Measurements from ENCODE around the gene MT1X.
"Not testable (repeated sequence)": the region's sequence is repeated elsewhere in the genome, so short reads cannot be mapped to it uniquely, and the experiment has no call there.

DNA sequence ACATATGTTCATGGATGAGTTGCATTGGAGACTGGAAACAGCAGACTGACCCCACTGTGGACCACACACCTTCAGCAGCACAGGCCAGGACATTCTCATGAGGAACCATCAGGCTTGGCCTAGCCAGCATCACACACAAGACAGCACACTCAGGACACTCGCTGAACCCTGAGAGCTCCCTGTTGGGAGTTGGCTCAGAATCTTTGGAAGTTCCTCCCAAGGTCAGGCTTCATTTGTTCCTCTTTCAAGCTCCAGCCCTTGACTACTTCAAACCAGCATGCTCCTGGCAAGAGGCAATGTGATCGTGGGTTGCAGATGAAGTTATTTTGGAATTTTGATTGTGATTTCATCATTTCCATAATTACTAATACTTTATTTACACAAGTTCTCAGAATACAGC is 10.6 kb upstream of the MT1X start:
- not testable (repeated sequence) for TF ChIP-seq POLR2A (IDR thresholded peaks at IDR 0.05)
- TF ChIP-seq, protein P1, sequence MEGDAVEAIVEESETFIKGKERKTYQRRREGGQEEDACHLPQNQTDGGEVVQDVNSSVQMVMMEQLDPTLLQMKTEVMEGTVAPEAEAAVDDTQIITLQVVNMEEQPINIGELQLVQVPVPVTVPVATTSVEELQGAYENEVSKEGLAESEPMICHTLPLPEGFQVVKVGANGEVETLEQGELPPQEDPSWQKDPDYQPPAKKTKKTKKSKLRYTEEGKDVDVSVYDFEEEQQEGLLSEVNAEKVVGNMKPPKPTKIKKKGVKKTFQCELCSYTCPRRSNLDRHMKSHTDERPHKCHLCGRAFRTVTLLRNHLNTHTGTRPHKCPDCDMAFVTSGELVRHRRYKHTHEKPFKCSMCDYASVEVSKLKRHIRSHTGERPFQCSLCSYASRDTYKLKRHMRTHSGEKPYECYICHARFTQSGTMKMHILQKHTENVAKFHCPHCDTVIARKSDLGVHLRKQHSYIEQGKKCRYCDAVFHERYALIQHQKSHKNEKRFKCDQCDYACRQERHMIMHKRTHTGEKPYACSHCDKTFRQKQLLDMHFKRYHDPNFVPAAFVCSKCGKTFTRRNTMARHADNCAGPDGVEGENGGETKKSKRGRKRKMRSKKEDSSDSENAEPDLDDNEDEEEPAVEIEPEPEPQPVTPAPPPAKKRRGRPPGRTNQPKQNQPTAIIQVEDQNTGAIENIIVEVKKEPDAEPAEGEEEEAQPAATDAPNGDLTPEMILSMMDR (IDR thresholded peaks at IDR 0.05): not testable (repeated sequence)
